T-helper 9 cell (primary cell): ENCODE results near the gene POLA2.
"Not testable (repeated sequence)": the region's sequence is repeated elsewhere in the genome, so short reads cannot be mapped to it uniquely, and the experiment has no call there.

Experiments
- DNase-seq: peaks from one replicate; pipeline ENCODE4 v3.0.0-alpha.2; 2020

Gene POLA2

GRCh38 chr11:65243797-65244196, 18.0 kb upstream of the POLA2 start:
- DNase-seq = no peak

GRCh38 chr11:65245046-65245445, 16.7 kb upstream of the POLA2 start:
- DNase-seq = not testable (repeated sequence)

GRCh38 chr11:65246506-65246905, 15.3 kb upstream of the POLA2 start:
- no peak for DNase-seq

GRCh38 chr11:65248184-65248710, 13.5 kb upstream of the POLA2 start:
- DNase-seq = not testable (repeated sequence)

GRCh38 chr11:65251476-65251875, 10.3 kb upstream of the POLA2 start:
- DNase-seq = no peak

GRCh38 chr11:65254724-65255123, 7.0 kb upstream of the POLA2 start:
- DNase-seq = no peak

- DNase-seq = no peak
These were observed 2.8 kb upstream of the POLA2 start for GRCh38 chr11:65258988-65259387.

GRCh38 chr11:65260302-65260701, 1.5 kb upstream of the POLA2 start:
- DNase-seq = no peak

- no peak for DNase-seq
These were observed 789 bp upstream of the POLA2 start for GRCh38 chr11:65260756-65261590.

GRCh38 chr11:65262381-65262680, 569 bp downstream of the POLA2 start:
- DNase-seq = no peak

GRCh38 chr11:65262776-65263175, 1.0 kb downstream of the POLA2 start:
- no peak for DNase-seq

GRCh38 chr11:65264747-65265146, 3.0 kb downstream of the POLA2 start:
- DNase-seq = not testable (repeated sequence)

GRCh38 chr11:65266210-65266609, 4.4 kb downstream of the POLA2 start:
- no peak for DNase-seq

- no peak for DNase-seq
These were observed 13.2 kb downstream of the POLA2 start for GRCh38 chr11:65274735-65275682.

- DNase-seq = no peak
These were observed 14.1 kb downstream of the POLA2 start for GRCh38 chr11:65275906-65276305.

GRCh38 chr11:65277631-65278277, 16.0 kb downstream of the POLA2 start:
- no peak for DNase-seq

GRCh38 chr11:65278356-65278755, 16.6 kb downstream of the POLA2 start:
- DNase-seq = no peak

GRCh38 chr11:65279279-65279678, 17.5 kb downstream of the POLA2 start:
- DNase-seq = no peak

GRCh38 chr11:65279741-65280440, 18.1 kb downstream of the POLA2 start:
- no peak for DNase-seq

GRCh38 chr11:65280646-65281045, 18.9 kb downstream of the POLA2 start:
- DNase-seq = no peak

GRCh38 chr11:65286686-65287085, 24.9 kb downstream of the POLA2 start:
- DNase-seq = no peak

- no peak for DNase-seq
These were observed 25.8 kb downstream of the POLA2 start for GRCh38 chr11:65287601-65288000.
